HCT116 (cell line): ENCODE measurements around the gene C16orf74. TPM values are rescaled to one million over a fixed set of nuclear protein-coding genes. Genes with fewer than 3 reads are reported as not detected.

Source experiments
- ATAC-seq: fragments of 200-7000 bp; cut with Tn5 transposase; 2 replicates; pipeline ENCODE4 v1.9.1; 2020; ENCODE audit warnings: mild to moderate bottlenecking, moderate library complexity
- BruUV-seq: library from RNA; stranded (reverse); fragments of 400-500 nt; replicated peaks from 2 replicates; lab custom pipeline; 2021; lab: Mats Ljungman, UMichigan
- CTCF ChIA-PET: fragments of 300-600 bp; sonication (Branson Sonifier 250); formaldehyde crosslinking; loops from one replicate; lab custom pipeline; 2021; ENCODE audit warnings: antibody characterized with exemption; lab: Charles Lee
- POLR2A ChIA-PET: fragments of 300-600, 350-600 bp; sonication (Branson Sonifier 250); formaldehyde crosslinking; loops from one replicate; lab custom pipeline; 2021; ENCODE audit warnings: antibody characterized with exemption; lab: Charles Lee
- RAD21 ChIA-PET, 2 experiments: fragments of 300-600 bp; sonication (Branson Sonifier 250); formaldehyde crosslinking; loops; one replicate each; lab custom pipeline; 2023; ENCODE audit warnings: low total read pairs in 2 of 2; ENCODE audit not compliant: uncharacterized antibody in 2 of 2, unreplicated experiment in 2 of 2, low non-redundant PET in 1 of 2; lab: Charles Lee
- DNase-seq: peaks from one replicate; pipeline ENCODE4 v3.0.0-alpha.2; 2010; ENCODE audit warnings: low read depth, low spot score
- H2AFZ ChIP-seq: fragments of 200-600 bp; shearing (Covaris generic), sonication (generic); 2 replicates; pipeline ENCODE4 v1.6.1; 2017; ENCODE audit warnings: low read depth, mixed run types, mixed read lengths, antibody characterized with exemption, low read length; ENCODE audit not compliant: poor library complexity, severe bottlenecking
- H3K27ac ChIP-seq: 2 replicates; pipeline ENCODE4 v1.5.1; 2012; ENCODE audit warnings: low read depth, low read length
- H3K27me3 ChIP-seq: fragments of 200-600 bp; sonication (generic); 2 replicates; pipeline ENCODE4 v1.6.1; 2016; ENCODE audit warnings: mixed run types, low read length, mixed read lengths; ENCODE audit not compliant: insufficient read depth
- H3K36me3 ChIP-seq, 2 experiments: fragments of 200-500 bp in 1 of 2; fragments of 200-600 bp in 1 of 2; sonication (Bioruptor generic) in 1 of 2; sonication (generic) in 1 of 2; 2 replicates each; pipeline versions ENCODE4 v1.5.1 to v1.6.1; 2014 to 2016; ENCODE audit warnings: low read length in 2 of 2, inconsistent platforms in 1 of 2, mixed read lengths in 1 of 2, mixed run types in 1 of 2; ENCODE audit not compliant: insufficient read depth in 2 of 2, control insufficient read depth in 1 of 2
- H3K4me1 ChIP-seq, 2 experiments: fragments of 200-600 bp in 1 of 2; sonication (generic) in 1 of 2; 2 replicates each; pipeline versions ENCODE4 v1.5.1 to v1.6.1; 2012 to 2017; ENCODE audit warnings: low read length in 2 of 2, inconsistent platforms in 1 of 2, mild to moderate bottlenecking in 1 of 2, mixed read lengths in 1 of 2, mixed run types in 1 of 2, moderate library complexity in 1 of 2; ENCODE audit not compliant: insufficient read depth in 2 of 2, control insufficient read depth in 1 of 2
- H3K4me2 ChIP-seq: fragments of 200-600 bp; sonication (generic); 2 replicates; pipeline ENCODE4 v1.6.1; 2017; ENCODE audit warnings: mixed run types, low read length, mixed read lengths
- H3K4me3 ChIP-seq, 2 experiments: fragments of 200-600 bp in 1 of 2; sonication (generic) in 1 of 2; replicated peaks in 1 of 2; 2 replicates each; pipeline ENCODE4 v1.5.1; 2011 to 2016; ENCODE audit warnings: low read length in 2 of 2, control low read depth in 1 of 2, low read depth in 1 of 2, mild to moderate bottlenecking in 1 of 2, mixed read lengths in 1 of 2, mixed run types in 1 of 2
- H3K79me2 ChIP-seq: fragments of 200-600 bp; sonication (generic); 2 replicates; pipeline ENCODE4 v1.6.1; 2017; ENCODE audit warnings: mild to moderate bottlenecking, mixed run types, low read length, moderate library complexity, mixed read lengths; ENCODE audit not compliant: insufficient read depth
- H3K9ac ChIP-seq: fragments of 200-600 bp; sonication (generic); 2 replicates; pipeline ENCODE4 v1.6.1; 2016; ENCODE audit warnings: low read length, mixed read lengths
- H3K9me2 ChIP-seq: fragments of 200-600 bp; sonication (generic), shearing (Covaris generic); 2 replicates; pipeline ENCODE4 v1.6.1; 2017; ENCODE audit warnings: mixed run types, mild to moderate bottlenecking, moderate library complexity; ENCODE audit not compliant: insufficient read depth
- H3K9me3 ChIP-seq, 2 experiments: fragments of 200-500 bp in 1 of 2; fragments of 200-600 bp in 1 of 2; sonication (Bioruptor generic) in 1 of 2; sonication (generic) in 1 of 2; 2 replicates each; pipeline ENCODE4 v1.6.1; 2014 to 2017; ENCODE audit warnings: low read length in 2 of 2, mixed read lengths in 2 of 2, inconsistent platforms in 1 of 2, low read depth in 1 of 2, mild to moderate bottlenecking in 1 of 2, mixed run types in 1 of 2, moderate library complexity in 1 of 2; ENCODE audit not compliant: control insufficient read depth in 1 of 2, insufficient read depth in 1 of 2
- H4K20me1 ChIP-seq: fragments of 200-600 bp; sonication (generic), shearing (Covaris generic); 2 replicates; pipeline ENCODE4 v1.6.1; 2017; ENCODE audit warnings: mixed run types, mild to moderate bottlenecking, moderate library complexity; ENCODE audit not compliant: insufficient read depth
- CBX3 ChIP-seq: IDR thresholded peaks from 2 replicates; pipeline ENCODE4 v1.6.1; 2012; ENCODE audit warnings: low read depth
- CTCF ChIP-seq, 3 experiments: fragments of 200-600 bp in 1 of 3; sonication (generic) in 1 of 3; IDR thresholded peaks in 2 of 3; conservative IDR thresholded peaks in 1 of 3; 2 replicates each; pipeline ENCODE4 v1.5.1; 2012 to 2017; ENCODE audit warnings: low read depth in 2 of 3, low read length in 2 of 3, antibody characterized with exemption in 1 of 3, borderline replicate concordance in 1 of 3, control low read depth in 1 of 3, mild to moderate bottlenecking in 1 of 3, mixed read lengths in 1 of 3, mixed run types in 1 of 3, moderate library complexity in 1 of 3; ENCODE audit not compliant: insufficient read depth in 1 of 3
- ELF1 ChIP-seq: IDR thresholded peaks from 2 replicates; pipeline ENCODE4 v1.6.1; 2012; ENCODE audit warnings: low read depth, borderline replicate concordance
- POLR2AphosphoS5 ChIP-seq: IDR thresholded peaks from 2 replicates; pipeline ENCODE4 v1.6.1; 2011; ENCODE audit warnings: mild to moderate bottlenecking, low read depth, low read length, moderate library complexity
- REST ChIP-seq: IDR thresholded peaks from 2 replicates; pipeline ENCODE4 v1.6.1; 2012; ENCODE audit warnings: low read depth
- intact Hi-C: fragments of 100-400 bp; cut with micrococcal nuclease; formaldehyde crosslinking; loops from 2 replicates; pipeline ENCODE4 v1.10.0; 2022
- total RNA-seq: library from RNA; stranded (reverse); gene quantifications from one replicate; pipeline ENCODE4 v1.2.1, GENCODE V29; 2021; ENCODE audit not compliant: unreplicated experiment

The C16orf74 gene
- total RNA-seq, 1 experiment from 2014 or later = 30.0 TPM

- no peak for TF ChIP-seq CTCF (IDR thresholded peaks at IDR 0.05 in 2 of 3, conservative IDR thresholded peaks at IDR 0.05 in 1 of 3; ENCODE audit: borderline replicate concordance in 1 of 3, insufficient read depth in 1 of 3, low read depth in 2 of 3, low read length in 2 of 3)
- TF ChIP-seq POLR2AphosphoS5 = no peak
Measured at GRCh38 chr16:85663891-85664321, 87.0 kb downstream of the C16orf74 start (continued).

- TF ChIP-seq ELF1 (no peak), CBX3 (no peak), REST (no peak)
- POLR2A ChIA-PET = no interaction called here
- RAD21 ChIA-PET = no interaction called here
- Histone ChIP-seq H3K9me3 (no peaks in the 10 kb centered on the region), H3K27me3 (no peaks in the 10 kb centered on the region), H3K4me2 (no peak overlapping the region), H2AFZ (no peak overlapping the region), H4K20me1 (no peaks in the 10 kb centered on the region), H3K36me3 (peaks cover 62 to 68% of the 10 kb centered on the region in 2 experiments; a peak in 3 of 4 replicates), H3K4me3 (no peak overlapping the region), H3K27ac (no peak overlapping the region), H3K4me1 (0 out of 4 replicates have a peak, but pooled peaks cover 0 to 3% of the 10 kb centered on the region in 2 experiments), H3K79me2 (no peaks in the 10 kb centered on the region), H3K9ac (no peak overlapping the region), H3K9me2 (no peaks in the 10 kb centered on the region)
- BruUV-seq = no TSS peak
- CTCF ChIA-PET = no interaction called here
- DNase-seq = no peak
- intact Hi-C loops = no loop called here
- no peak for ATAC-seq
Measured at GRCh38 chr16:85662976-85663830, 87.7 kb downstream of the C16orf74 start.
